HepG2 (cell line): ENCODE results near the gene ADGRB2. TPM values are rescaled to one million over a fixed set of nuclear protein-coding genes. Genes with fewer than 3 reads are reported as not detected.

ENCODE experiments used
- ELK4 ChIP-seq: sonication (generic); formaldehyde crosslinking; IDR thresholded peaks from 2 replicates; pipeline ENCODE4 v1.9.0; 2021; ENCODE audit warnings: missing genetic modification reagents, borderline replicate concordance
- ETV6 ChIP-seq: sonication (generic); formaldehyde crosslinking; conservative IDR thresholded peaks from 2 replicates; pipeline ENCODE4 v1.4.0; 2020; ENCODE audit warnings: missing genetic modification reagents
- JARID2 ChIP-seq: sonication (generic); formaldehyde crosslinking; IDR thresholded peaks from 2 replicates; pipeline ENCODE4 v1.8.1; 2023; ENCODE audit warnings: missing genetic modification reagents, inconsistent platforms; ENCODE audit not compliant: insufficient replicate concordance
- KLF12 ChIP-seq: sonication (generic); formaldehyde crosslinking; IDR thresholded peaks from 2 replicates; pipeline ENCODE4 v1.4.0; 2020; ENCODE audit warnings: missing genetic modification reagents, borderline replicate concordance
- MXI1 ChIP-seq: IDR thresholded peaks from 3 replicates; pipeline ENCODE4 v1.6.1; 2012; ENCODE audit warnings: low read depth, low read length, inconsistent platforms, borderline replicate concordance
- NFKB2 ChIP-seq: sonication (generic); formaldehyde crosslinking; IDR thresholded peaks from 2 replicates; pipeline ENCODE4 v1.4.0; 2020; ENCODE audit warnings: missing genetic modification reagents, borderline replicate concordance
- NFYB ChIP-seq: sonication (generic); formaldehyde crosslinking; IDR thresholded peaks from 2 replicates; pipeline ENCODE4 v1.4.0; 2020; ENCODE audit warnings: missing genetic modification reagents
- POLR2AphosphoS5 ChIP-seq: IDR thresholded peaks from 2 replicates; pipeline ENCODE4 v1.6.1; 2012; ENCODE audit warnings: low read depth, low read length
- SMAD1 ChIP-seq: sonication (generic); formaldehyde crosslinking; IDR thresholded peaks from 2 replicates; pipeline ENCODE4 v1.4.0; 2020; ENCODE audit warnings: missing genetic modification reagents, low read depth, mild to moderate bottlenecking, borderline replicate concordance
- SP1 ChIP-seq, 2 experiments: fragments of 450-650 bp in 1 of 2; sonication (generic) in 1 of 2; formaldehyde crosslinking in 1 of 2; IDR thresholded peaks; 2 replicates each; pipeline versions ENCODE4 v1.4.0 to v1.6.1; 2016 to 2020; ENCODE audit warnings: missing genetic modification reagents in 1 of 2
- ZNF350 ChIP-seq: sonication (generic); formaldehyde crosslinking; IDR thresholded peaks from 2 replicates; pipeline ENCODE4 v1.4.0; 2020; ENCODE audit warnings: mild to moderate bottlenecking, low read depth, missing genetic modification reagents, borderline replicate concordance
- ZNF543 ChIP-seq: sonication (generic); formaldehyde crosslinking; IDR thresholded peaks from 2 replicates; pipeline ENCODE4 v1.4.0; 2020; ENCODE audit warnings: mild to moderate bottlenecking, missing genetic modification reagents
- ZNF660 ChIP-seq: sonication (generic); formaldehyde crosslinking; IDR thresholded peaks from 2 replicates; pipeline ENCODE4 v1.5.1; 2020; ENCODE audit warnings: mild to moderate bottlenecking, low read depth, missing genetic modification reagents, borderline replicate concordance
- ZNF883 ChIP-seq: sonication (generic); formaldehyde crosslinking; IDR thresholded peaks from 2 replicates; pipeline ENCODE4 v1.5.1; 2020; ENCODE audit warnings: mild to moderate bottlenecking, missing genetic modification reagents; ENCODE audit errors: not compliant biosample characterization
- polyA plus RNA-seq, 8 experiments: library from polyadenylated mRNA; depleted of rRNA in 3 of 8; stranded (reverse) in 7 of 8; unstranded in 1 of 8; fragments of >200 nt; fragmentation: Illumina TruSeq in 4 of 8; extraction: Trizol in 4 of 8; gene quantifications; 2 replicates each; pipeline versions ENCODE4 v1.2.1 to v1.2.3, GENCODE V29; 2011 to 2016; ENCODE audit warnings: low read depth in 4 of 8, missing spikeins in 1 of 8, mixed read lengths in 1 of 8; ENCODE audit not compliant: insufficient read depth in 1 of 8
- total RNA-seq, 5 experiments: library from RNA; depleted of rRNA; stranded (reverse); fragments of >200 nt; fragmentation: Illumina TruSeq; extraction: Trizol; gene quantifications; 2 replicates each; pipeline ENCODE4 v1.2.3, GENCODE V29; 2016; ENCODE audit warnings: low read depth in 1 of 5
- TF ChIP-seq, protein P1 (sequence below): sonication (generic); formaldehyde crosslinking; IDR thresholded peaks from 2 replicates; pipeline ENCODE4 v1.8.1; 2023; ENCODE audit warnings: mild to moderate bottlenecking, missing genetic modification reagents
- TF ChIP-seq, protein P2 (sequence below), 2 experiments: fragments of 450-650 bp in 1 of 2; sonication (generic) in 1 of 2; formaldehyde crosslinking in 1 of 2; IDR thresholded peaks; 2 replicates each; pipeline versions ENCODE4 v1.6.1 to v1.8.0; 2016 to 2022; ENCODE audit warnings: antibody characterized with exemption in 1 of 2, mild to moderate bottlenecking in 1 of 2, missing genetic modification reagents in 1 of 2

The ADGRB2 gene
- total and polyA plus RNA-seq, 2 of the 13 experiments (the other 11 are each of a cell fraction or from before 2014, with no cell fraction given), result 0.03 to 0.09 TPM

- TF ChIP-seq, protein P1, sequence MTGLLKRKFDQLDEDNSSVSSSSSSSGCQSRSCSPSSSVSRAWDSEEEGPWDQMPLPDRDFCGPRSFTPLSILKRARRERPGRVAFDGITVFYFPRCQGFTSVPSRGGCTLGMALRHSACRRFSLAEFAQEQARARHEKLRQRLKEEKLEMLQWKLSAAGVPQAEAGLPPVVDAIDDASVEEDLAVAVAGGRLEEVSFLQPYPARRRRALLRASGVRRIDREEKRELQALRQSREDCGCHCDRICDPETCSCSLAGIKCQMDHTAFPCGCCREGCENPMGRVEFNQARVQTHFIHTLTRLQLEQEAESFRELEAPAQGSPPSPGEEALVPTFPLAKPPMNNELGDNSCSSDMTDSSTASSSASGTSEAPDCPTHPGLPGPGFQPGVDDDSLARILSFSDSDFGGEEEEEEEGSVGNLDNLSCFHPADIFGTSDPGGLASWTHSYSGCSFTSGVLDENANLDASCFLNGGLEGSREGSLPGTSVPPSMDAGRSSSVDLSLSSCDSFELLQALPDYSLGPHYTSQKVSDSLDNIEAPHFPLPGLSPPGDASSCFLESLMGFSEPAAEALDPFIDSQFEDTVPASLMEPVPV, result peak; percentile 55; the same call in 1 of the 2 replicates
- TF ChIP-seq ZNF350 (CRISPR knock-in tag) (peak; percentile 78; the same call in 1 of the 2 replicates), NFYB (peak; percentile 54), ZNF543 (CRISPR knock-in tag) (peak; percentile 82), ZNF883 (CRISPR knock-in tag) (peak; percentile 73), NFKB2 (CRISPR knock-in tag) (peak; percentile 94; the same call in 1 of the 2 replicates), ETV6 (CRISPR knock-in tag) (peak; percentile 40; the same call in 1 of the 2 replicates), SMAD1 (CRISPR knock-in tag) (no peak), POLR2AphosphoS5 (peak; percentile 96), KLF12 (CRISPR knock-in tag) (peak; percentile 90; the same call in 1 of the 2 replicates), SP1 (IDR thresholded peaks at IDR 0.05) (no peak), SP1 (CRISPR knock-in tag; IDR thresholded peaks at IDR 0.05) (peak; percentile 79), JARID2 (no peak), ZNF660 (CRISPR knock-in tag) (no peak), MXI1 (peak; percentile 83; the same call in 2 of the 3 replicates), ELK4 (CRISPR knock-in tag) (no peak)
- TF ChIP-seq, protein P2, sequence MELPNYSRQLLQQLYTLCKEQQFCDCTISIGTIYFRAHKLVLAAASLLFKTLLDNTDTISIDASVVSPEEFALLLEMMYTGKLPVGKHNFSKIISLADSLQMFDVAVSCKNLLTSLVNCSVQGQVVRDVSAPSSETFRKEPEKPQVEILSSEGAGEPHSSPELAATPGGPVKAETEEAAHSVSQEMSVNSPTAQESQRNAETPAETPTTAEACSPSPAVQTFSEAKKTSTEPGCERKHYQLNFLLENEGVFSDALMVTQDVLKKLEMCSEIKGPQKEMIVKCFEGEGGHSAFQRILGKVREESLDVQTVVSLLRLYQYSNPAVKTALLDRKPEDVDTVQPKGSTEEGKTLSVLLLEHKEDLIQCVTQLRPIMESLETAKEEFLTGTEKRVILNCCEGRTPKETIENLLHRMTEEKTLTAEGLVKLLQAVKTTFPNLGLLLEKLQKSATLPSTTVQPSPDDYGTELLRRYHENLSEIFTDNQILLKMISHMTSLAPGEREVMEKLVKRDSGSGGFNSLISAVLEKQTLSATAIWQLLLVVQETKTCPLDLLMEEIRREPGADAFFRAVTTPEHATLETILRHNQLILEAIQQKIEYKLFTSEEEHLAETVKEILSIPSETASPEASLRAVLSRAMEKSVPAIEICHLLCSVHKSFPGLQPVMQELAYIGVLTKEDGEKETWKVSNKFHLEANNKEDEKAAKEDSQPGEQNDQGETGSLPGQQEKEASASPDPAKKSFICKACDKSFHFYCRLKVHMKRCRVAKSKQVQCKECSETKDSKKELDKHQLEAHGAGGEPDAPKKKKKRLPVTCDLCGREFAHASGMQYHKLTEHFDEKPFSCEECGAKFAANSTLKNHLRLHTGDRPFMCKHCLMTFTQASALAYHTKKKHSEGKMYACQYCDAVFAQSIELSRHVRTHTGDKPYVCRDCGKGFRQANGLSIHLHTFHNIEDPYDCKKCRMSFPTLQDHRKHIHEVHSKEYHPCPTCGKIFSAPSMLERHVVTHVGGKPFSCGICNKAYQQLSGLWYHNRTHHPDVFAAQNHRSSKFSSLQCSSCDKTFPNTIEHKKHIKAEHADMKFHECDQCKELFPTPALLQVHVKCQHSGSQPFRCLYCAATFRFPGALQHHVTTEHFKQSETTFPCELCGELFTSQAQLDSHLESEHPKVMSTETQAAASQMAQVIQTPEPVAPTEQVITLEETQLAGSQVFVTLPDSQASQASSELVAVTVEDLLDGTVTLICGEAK (IDR thresholded peaks at IDR 0.05), result no peak
- TF ChIP-seq, protein P2 (CRISPR knock-in tag; IDR thresholded peaks at IDR 0.05), result peak; percentile 34; the same call in 1 of the 2 replicates
Measured at GRCh38 chr1:31715087-31715872, 48.9 kb downstream of the ADGRB2 start (continued).
